Activated T-helper 17 cell treated with anti-CD3 and anti-CD28 coated beads, Interleukin-2, amount 50 U/mL, for 72 hours (primary cell): ENCODE results near the gene SRP54. TPM values are rescaled to one million over a fixed set of nuclear protein-coding genes. Genes with fewer than 3 reads are reported as not detected.
"Not testable (repeated sequence)": the region's sequence is repeated elsewhere in the genome, so short reads cannot be mapped to it uniquely, and the experiment has no call there.

Experiments used
- ATAC-seq: fragments of 150-1000 bp; cut with Tn5 transposase; replicated peaks from 2 replicates; pipeline ENCODE4 v1.10.0; 2021; ENCODE audit warnings: mild to moderate bottlenecking, moderate library complexity
- H3K27ac Mint-ChIP-seq: one replicate; pipeline ENCODE4 v1.8.0; 2022; ENCODE audit warnings: mixed read lengths
- H3K27me3 Mint-ChIP-seq: one replicate; pipeline ENCODE4 v1.8.0; 2022; ENCODE audit warnings: mixed read lengths
- H3K36me3 Mint-ChIP-seq: one replicate; pipeline ENCODE4 v1.8.0; 2022; ENCODE audit warnings: low read depth, mild to moderate bottlenecking, mixed read lengths
- H3K4me1 Mint-ChIP-seq: one replicate; pipeline ENCODE4 v1.8.0; 2022; ENCODE audit warnings: mixed read lengths
- H3K4me3 Mint-ChIP-seq: one replicate; pipeline ENCODE4 v1.8.0; 2022; ENCODE audit warnings: mild to moderate bottlenecking, mixed read lengths
- H3K9me3 Mint-ChIP-seq: one replicate; pipeline ENCODE4 v1.8.0; 2022; ENCODE audit warnings: mixed read lengths
- total RNA-seq, 2 donors: library from RNA; stranded (reverse); gene quantifications; one replicate each; pipeline ENCODE4 v1.2.3, GENCODE V29; 2022

SRP54 gene
- total RNA-seq, 2 donors from 2014 or later, result 90.7 to 115 TPM

DNA sequence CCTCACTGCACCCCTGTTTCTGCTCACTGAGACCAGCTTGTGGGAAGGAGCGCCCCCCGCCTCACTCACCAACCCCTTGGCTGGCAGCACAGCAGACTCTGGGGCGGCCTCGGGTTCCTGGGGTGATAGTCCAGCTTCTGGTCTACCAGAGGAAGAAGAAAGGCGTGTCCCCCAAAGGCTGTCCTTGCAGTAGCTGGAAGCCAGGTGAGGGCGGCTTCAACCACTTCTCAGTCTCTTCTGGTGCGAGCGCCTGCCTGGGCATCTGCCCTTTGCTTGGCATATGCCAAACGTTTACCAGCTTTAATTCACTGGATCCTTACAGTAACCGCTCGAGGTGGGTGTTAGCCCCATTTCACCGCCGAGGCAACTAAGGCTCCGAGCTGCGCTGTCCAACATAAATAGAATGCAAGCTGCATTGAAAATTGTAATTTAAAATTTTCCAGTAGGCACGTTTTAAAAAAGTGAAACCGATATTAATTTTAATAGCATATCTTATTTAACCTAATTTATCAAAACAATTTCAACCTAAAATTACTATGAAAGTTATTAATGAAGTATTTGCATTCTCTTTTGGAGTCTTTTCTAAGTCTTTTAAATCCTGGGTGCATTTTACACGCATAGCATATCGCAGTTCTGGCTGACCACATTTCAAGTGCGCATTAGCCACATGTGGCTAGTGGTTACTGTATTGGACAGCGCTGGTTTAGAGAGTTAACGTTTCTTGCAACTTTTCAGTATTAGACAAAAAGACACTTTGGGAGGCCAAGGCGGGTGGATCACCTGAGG, 64.2 kb downstream of the SRP54 start:
- Mint-ChIP-seq H3K27me3 (no peaks in the 10 kb centered on the region), H3K4me1 (peaks cover 16% of the 10 kb centered on the region), H3K9me3 (no peaks in the 10 kb centered on the region), H3K4me3 (peak overlapping the region; percentile 97), H3K36me3 (peaks cover 34% of the 10 kb centered on the region), H3K27ac (peak overlapping the region; percentile 99)
- peak; percentile 27 for ATAC-seq

DNA sequence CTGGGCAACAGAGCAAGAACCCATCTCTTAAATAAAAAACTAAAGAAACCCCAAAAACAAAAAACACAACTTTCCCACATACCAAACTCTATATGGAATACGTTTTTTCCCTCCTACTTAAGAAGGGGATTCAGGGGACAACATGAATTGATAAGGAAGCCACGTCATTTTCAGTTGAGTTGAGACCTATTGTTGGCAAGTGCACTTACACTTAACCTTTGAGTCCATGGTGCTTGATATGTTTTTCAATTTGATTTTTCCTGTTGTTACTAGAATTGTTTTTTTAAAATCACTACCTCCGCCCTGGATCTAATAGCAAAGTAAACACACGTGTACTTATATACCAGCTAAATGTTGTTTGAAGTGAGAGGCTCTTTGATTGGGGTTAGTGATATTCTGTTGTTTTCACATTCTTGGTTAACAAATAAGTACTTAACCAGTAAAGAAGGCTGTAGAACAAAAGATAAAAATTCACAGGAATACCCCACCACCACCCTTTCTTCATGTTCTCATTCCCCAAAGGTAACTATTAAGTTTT, 65.3 kb downstream of the SRP54 start:
- Mint-ChIP-seq H3K9me3 (no peaks in the 10 kb centered on the region), H3K4me1 (peaks cover 16% of the 10 kb centered on the region), H3K4me3 (peak overlapping the region; percentile 97), H3K27me3 (no peaks in the 10 kb centered on the region), H3K27ac (no peak overlapping the region), H3K36me3 (peaks cover 45% of the 10 kb centered on the region)
- ATAC-seq, result no peak

DNA sequence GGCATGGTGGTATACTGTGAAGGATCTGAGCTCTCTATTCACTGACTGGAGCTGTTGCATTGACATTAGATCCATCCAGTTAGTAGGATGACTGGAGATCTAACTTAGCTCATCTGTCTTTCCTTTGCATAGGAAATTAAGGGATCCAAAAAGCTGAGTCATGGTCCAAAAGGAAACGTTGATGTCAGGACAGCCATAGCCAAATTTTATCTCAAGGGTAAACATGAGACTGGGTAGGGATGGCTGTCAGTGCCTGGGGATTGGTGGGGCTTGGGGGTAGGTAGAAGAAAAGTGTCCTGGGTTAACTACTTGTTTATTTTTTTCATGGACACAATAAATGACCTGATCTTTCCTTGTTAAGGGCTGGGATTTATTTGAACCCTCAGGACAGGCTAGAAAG, 67.9 kb downstream of the SRP54 start:
- no peak for ATAC-seq
- Mint-ChIP-seq H3K36me3 (peaks cover 64% of the 10 kb centered on the region), H3K4me3 (no peak overlapping the region), H3K4me1 (peaks cover 7% of the 10 kb centered on the region), H3K27me3 (no peaks in the 10 kb centered on the region), H3K27ac (no peak overlapping the region), H3K9me3 (no peaks in the 10 kb centered on the region)

DNA sequence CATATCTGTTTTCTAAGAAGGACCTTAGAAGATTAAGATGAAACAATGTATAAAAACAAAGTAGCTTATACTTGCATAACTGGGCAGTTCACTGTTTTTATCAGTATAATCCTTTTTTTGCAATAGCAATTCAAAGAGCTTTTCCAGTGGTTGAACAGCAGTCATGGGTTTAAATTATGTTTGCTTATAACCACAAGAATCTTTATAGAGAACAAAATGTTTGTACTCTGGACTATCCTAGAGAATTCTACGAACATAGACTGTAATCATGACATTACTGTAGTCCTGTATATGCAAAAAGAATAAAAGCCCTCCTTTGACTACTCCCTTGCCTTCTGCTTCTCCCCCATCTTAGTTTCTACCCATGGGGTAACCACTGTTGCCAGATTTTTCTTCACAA, 69.0 kb downstream of the SRP54 start:
- Mint-ChIP-seq H3K36me3 (peaks cover 75% of the 10 kb centered on the region), H3K27me3 (no peaks in the 10 kb centered on the region), H3K4me3 (no peak overlapping the region), H3K27ac (peak overlapping the region; percentile 33), H3K4me1 (peaks cover 8% of the 10 kb centered on the region), H3K9me3 (no peaks in the 10 kb centered on the region)
- ATAC-seq, result no peak

DNA sequence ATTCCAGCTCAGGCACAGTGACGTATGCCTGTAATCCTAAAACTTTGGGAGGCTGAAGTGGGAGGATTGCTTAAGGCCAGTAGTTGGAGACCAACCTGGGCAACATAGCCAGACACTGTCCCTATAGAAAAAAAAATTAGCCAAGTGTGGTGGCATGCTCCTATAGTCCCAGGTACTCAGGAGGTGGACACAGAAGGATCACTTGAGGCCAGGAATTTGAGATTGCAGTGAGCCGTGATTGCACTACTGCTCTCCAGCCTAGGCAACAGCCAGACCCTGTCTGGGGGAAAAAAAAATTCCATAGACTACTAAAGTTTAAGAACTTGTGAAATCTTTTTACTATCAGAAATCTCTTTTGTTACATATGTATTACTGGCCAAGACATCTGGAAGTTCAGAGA, 69.8 kb downstream of the SRP54 start:
- no peak for ATAC-seq
- no peak overlapping the region for H3K27ac Mint-ChIP-seq
- H3K4me3 Mint-ChIP-seq, result no peak overlapping the region
- H3K27me3 Mint-ChIP-seq, result no peaks in the 10 kb centered on the region
- H3K4me1 Mint-ChIP-seq, result peaks cover 11% of the 10 kb centered on the region
- peaks cover 82% of the 10 kb centered on the region for H3K36me3 Mint-ChIP-seq
- no peaks in the 10 kb centered on the region for H3K9me3 Mint-ChIP-seq

DNA sequence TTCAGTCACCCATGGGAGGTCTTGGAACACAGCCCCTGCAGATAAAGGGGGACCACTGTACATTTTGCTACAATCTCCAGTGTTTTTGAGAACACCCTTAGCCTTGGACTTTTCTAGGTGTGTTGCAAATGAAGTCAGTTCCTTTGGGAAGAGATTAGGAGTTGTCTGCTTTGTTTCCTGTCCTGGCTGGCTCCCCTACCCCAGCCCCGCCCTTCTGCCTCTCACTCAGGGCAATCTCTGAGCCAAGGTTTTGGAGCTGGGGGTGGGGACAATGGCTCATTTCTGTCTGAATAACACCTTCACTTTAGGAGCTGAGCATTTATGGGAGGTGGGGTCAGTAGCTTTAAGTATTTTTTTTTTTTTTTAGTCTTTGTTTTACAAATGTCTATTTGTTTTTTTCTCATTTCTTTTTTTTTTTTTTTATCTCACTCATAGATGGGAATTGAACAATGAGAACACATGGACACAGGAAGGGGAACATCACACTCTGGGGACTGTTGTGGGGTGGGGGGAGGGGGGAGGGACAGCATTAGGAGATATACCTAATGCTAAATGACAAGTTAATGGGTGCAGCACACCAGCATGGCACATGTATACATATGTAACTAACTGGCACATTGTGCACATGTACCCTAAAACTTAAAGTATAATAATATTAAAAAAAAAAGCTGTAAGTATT, 78.5 kb downstream of the SRP54 start:
- not testable (repeated sequence) for H3K4me1 Mint-ChIP-seq, ATAC-seq, H3K27me3 Mint-ChIP-seq, H3K27ac Mint-ChIP-seq, H3K4me3 Mint-ChIP-seq, H3K9me3 Mint-ChIP-seq
- H3K36me3 Mint-ChIP-seq, result peaks cover 71% of the 10 kb centered on the region

DNA sequence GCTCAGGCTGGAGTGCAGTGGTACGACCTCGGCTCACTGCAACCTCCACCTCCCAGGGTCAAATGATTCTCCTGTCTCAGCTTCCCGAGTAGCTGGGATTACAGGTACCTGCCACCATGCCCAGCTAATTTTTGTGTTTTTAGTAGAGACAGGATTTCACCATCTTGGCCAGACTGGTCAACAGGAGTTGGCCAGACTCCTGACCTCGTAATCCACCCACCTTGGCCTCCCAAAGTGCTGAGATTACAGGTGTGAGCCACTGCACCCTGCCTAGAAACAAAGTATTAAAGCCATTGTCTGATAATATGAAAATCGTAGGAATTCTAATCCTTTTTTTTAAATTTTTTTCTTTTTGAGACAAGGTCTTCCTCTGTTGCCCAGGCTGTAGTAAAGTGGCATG, 82.9 kb downstream of the SRP54 start:
- not testable (repeated sequence) for H3K27ac Mint-ChIP-seq, H3K4me1 Mint-ChIP-seq, H3K9me3 Mint-ChIP-seq, H3K27me3 Mint-ChIP-seq, H3K4me3 Mint-ChIP-seq, ATAC-seq
- H3K36me3 Mint-ChIP-seq, result peaks cover 62% of the 10 kb centered on the region

DNA sequence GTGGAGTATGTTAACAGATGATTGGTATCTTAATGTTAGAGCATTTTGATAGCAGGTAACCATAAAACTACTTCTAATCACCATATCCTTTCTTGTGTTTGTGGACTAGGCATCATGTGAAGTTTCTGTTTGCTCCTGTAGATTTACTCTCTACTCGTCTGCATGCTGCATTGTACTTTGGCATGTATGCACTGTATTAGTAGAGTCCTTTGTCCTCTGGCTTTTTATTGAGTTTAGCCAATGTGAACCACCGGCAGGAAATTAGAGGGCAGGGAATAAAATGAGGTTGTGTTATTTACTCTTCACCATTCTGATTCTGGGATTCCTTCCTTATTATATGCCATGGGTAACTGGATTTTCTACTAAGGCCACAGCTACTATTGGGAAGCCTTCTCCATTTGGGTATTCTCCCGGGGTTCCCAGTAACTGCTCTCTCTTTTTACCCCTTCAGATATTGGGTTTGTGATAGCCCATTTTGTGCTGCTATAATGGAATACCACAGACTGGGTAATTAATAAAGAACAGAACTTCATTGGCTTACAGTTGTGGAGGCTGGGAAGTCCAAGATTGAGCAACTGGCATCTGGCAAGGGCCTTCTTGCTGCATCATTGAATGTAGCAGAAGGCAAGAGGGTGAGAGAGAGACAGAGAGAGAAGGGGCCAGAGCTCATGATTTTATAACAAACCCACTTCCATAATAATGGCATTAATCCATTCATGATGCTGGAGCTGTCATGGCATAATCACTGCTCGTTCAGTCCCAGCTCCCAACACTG, 85.6 kb downstream of the SRP54 start:
- Mint-ChIP-seq H3K9me3 (no peaks in the 10 kb centered on the region), H3K27me3 (no peaks in the 10 kb centered on the region), H3K4me3 (no peak overlapping the region), H3K27ac (no peak overlapping the region), H3K36me3 (peaks cover 69% of the 10 kb centered on the region), H3K4me1 (no peaks in the 10 kb centered on the region)
- ATAC-seq, result no peak

DNA sequence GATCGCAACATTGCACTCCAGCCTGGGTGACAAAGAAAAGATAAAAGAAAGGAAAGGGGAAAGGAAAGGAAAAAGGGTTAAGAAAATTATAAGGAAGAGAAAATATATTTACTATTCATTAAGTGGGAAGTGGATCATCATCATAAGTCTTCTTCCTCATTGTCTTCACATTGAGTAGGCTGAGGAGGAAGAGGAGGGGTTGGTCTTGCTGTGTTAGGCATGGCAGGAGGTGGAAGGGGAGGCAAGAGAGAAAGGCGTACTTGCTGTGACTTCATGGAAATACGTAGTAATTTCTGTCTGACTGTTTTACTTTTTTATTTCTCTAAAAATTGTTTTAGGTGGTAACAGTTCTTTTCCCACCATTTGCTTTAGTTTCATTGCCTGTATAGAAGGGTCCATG, 89.4 kb downstream of the SRP54 start:
- H3K36me3 Mint-ChIP-seq, result peaks cover 69% of the 10 kb centered on the region
- H3K4me1 Mint-ChIP-seq, result no peaks in the 10 kb centered on the region
- no peak overlapping the region for H3K4me3 Mint-ChIP-seq
- ATAC-seq, result no peak
- no peaks in the 10 kb centered on the region for H3K9me3 Mint-ChIP-seq
- H3K27me3 Mint-ChIP-seq, result no peaks in the 10 kb centered on the region
- H3K27ac Mint-ChIP-seq, result peak overlapping the region; percentile 23

DNA sequence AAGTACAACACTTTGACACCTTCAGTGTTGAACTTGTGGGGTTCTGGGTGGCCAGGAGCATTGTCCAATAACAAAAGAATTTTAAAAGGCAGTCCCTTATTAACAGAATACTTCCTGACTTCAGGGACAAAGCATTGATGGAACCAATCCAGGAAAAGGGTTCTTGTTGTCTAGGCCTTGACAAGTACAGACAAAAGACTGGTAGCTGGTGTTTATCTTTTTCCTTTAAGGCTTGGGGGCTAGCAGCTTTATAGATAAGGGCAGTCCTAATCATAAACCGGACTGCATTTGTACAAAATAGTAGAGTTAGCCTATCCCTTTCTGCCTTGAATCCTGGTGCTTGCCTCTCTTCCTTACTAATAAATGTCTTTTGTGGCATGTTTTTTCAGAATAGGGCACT, 90.7 kb downstream of the SRP54 start:
- no peak overlapping the region for H3K27ac Mint-ChIP-seq
- no peak for ATAC-seq
- H3K36me3 Mint-ChIP-seq, result peaks cover 64% of the 10 kb centered on the region
- H3K4me1 Mint-ChIP-seq, result no peaks in the 10 kb centered on the region
- H3K4me3 Mint-ChIP-seq, result no peak overlapping the region
- H3K9me3 Mint-ChIP-seq, result no peaks in the 10 kb centered on the region
- no peaks in the 10 kb centered on the region for H3K27me3 Mint-ChIP-seq

DNA sequence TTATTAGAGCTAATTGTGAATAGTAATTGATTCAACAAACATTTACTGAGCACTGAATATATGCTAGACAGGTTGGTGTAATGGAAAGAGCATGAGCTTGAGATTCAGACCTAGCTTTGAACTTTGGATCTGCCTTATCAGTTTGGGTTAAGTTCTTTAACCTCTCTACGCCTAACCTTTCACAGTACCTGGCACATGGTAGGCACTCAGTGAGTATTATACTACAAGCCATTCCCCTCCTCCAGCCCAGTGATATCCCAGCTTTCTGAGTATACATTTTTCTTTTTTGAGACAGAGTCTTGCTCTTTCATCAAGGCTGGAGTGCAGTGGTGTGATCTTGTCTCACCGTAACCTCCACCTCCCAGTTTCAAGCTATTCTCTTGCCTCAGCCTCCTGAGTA, 95.3 kb downstream of the SRP54 start:
- Mint-ChIP-seq H3K27ac (peak overlapping the region; percentile 36), H3K4me3 (no peak overlapping the region), H3K4me1 (no peaks in the 10 kb centered on the region), H3K9me3 (no peaks in the 10 kb centered on the region), H3K27me3 (no peaks in the 10 kb centered on the region), H3K36me3 (peaks cover 69% of the 10 kb centered on the region)
- ATAC-seq, result no peak

Other genes starting within 250 kb of the SRP54 start
- gene BAZ1A, start 107.6 kb upstream of the SRP54 start, total RNA-seq, result 10 to 100 TPM; 53.3 to 57.0 TPM
- gene FAM177A1, start 63.3 kb downstream of the SRP54 start, total RNA-seq, result 10 to 100 TPM; 45.1 to 52.0 TPM
- 10 to 100 TPM; 50.4 to 64.9 TPM for gene PPP2R3C, start 139.0 kb downstream of the SRP54 start, total RNA-seq
- 10 to 100 TPM; 40.3 to 52.9 TPM for gene PRORP, start 139.6 kb downstream of the SRP54 start, total RNA-seq